HG03045 (cell line): Measurements from ENCODE around the gene RFC4.

Source experiments
- ATAC-seq: cut with Tn5 transposase; IDR thresholded peaks from one replicate; pipeline ENCODE4 v1.9.1; 2021; ENCODE audit warnings: mild to moderate bottlenecking, moderate library complexity; ENCODE audit not compliant: unreplicated experiment

RFC4 gene

DNA sequence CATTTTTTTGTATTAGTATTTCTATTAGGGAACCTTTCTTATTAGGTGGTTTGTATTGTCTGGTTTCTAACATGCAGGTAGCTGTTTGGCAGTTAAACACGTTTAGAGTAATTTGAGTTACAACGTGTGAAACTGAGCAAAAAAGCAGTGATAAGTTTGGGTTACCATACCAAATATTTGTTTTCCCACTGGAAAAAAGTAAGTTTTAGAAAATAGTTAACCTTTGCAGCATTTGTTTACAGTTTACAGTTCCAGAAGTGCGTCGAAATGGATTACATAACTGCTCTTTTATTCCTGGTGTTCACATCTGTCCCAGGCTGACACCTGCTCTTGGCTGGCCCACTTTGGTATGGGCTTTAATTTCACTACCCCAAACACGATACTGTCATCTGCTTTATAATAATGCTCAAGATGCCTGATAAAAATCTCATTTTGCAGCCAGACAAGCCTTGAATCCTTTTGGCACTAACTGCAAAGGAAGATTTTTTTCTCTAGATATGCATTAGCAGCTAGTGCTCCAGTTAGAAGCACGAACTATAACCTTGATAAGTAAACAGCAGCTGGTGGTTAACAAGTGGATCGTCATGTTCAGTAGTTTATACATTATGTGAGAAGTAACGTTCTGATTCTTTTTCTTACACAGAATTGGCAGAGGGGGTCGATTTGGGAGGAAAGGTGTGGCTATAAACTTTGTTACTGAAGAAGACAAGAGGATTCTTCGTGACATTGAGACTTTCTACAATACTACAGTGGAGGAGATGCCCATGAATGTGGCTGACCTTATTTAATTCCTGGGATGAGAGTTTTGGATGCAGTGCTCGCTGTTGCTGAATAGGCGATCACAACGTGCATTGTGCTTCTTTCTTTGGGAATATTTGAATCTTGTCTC, 17.6 kb downstream of the RFC4 start:
- ATAC-seq: no peak

DNA sequence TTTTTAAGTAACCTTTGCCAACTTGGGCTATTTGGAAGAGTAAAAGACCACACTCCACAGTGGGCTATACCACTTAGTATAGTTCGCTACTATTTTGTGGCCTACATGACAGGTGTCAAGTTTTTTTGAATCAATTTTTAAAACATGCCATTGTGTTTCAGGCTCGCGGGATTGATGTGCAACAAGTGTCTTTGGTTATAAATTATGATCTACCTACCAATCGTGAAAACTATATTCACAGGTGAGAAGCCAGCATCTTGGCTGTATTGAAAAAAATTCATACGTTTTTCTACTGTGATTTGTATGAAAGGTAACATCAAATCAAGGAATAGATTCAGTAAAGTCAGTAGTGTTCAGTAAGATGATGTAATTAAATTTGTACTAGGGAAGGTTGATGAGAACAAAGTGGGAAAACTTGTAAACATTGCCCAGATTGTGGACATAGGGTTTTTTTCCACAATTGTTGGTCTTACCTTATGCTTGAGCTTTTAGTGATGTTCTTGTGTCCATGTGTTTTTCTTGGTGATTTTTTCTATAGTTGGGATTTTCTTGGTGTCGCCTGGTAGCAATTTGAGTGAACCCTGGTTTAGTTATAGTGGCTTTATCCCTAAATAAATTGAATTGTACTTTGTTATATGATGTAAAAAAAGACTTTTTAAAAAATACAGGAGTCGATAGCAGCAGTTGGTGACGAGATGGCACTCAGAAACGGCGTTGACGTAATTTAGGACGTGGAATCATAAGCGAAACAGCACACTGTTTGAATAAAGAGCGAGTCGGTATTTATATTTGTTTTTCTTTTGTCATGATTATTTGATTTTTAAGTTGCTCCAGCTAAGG, 18.4 kb downstream of the RFC4 start:
- no peak for ATAC-seq

DNA sequence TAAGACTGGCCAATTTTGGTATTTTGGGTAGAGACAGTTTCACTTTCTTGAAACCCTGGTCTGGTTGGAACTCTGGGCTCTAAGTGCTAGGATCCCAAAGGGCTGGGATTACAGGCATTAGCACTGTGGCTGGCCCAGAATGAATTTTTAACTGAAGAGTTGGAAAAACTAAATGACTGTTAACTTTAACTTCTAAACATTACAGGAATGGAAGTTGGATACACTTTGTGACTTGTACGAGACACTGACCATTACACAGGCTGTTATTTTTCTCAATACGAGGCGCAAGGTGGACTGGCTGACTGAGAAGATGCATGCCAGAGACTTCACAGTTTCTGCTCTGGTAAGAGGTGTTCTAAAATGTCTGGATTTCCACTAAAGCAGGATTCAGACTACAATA, 19.4 kb downstream of the RFC4 start:
- no peak for ATAC-seq

DNA sequence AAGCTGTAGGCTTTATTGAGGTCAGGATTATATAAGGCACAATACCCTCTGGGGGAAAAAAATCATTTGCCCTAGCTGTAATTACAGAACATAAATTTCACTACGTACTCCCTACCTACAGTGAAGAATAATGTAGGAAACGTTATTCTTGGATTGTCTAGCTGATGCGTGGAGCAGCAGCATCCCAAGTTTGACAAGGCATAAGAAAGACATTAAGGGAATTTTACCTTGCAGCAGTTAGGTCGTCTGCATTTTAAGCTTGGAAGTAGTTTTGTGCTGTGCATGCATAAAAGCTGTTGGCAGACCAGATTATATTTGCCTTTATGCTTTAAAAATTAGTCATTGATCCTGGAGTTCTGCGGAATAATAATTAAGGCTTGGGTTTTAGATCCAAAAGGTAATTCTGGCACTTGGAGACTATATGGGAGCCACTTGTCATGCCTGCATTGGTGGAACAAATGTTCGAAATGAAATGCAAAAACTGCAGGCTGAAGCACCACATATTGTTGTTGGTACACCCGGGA, 20.7 kb downstream of the RFC4 start:
- ATAC-seq: no peak

DNA sequence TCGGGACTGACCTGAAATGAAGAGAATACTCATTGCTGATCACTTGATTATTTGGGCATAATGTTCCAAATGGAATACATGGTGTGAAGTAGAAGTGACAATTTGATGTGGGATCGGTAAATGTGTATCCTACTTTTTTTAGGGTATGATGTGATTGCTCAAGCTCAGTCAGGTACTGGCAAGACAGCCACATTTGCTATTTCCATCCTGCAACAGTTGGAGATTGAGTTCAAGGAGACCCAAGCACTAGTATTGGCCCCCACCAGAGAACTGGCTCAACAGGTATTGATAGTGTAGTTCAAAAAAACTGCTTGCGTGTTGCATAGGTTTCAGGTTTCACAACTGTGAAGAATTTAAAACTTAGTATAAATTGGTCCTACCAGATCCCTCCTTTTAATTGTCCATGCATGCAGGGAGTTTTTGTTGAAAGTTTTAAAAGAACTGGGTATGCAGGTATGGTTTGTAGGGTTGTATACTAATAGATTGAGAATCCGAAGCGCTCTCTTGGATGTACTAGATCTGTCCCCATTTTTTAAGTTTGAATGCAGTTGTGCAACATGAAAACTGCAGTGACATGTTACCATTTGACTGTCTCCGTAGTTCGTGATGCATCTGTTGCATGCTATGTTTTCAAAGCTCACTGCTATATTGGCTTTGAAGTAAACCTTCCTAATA, 21.3 kb downstream of the RFC4 start:
- no peak for ATAC-seq

DNA sequence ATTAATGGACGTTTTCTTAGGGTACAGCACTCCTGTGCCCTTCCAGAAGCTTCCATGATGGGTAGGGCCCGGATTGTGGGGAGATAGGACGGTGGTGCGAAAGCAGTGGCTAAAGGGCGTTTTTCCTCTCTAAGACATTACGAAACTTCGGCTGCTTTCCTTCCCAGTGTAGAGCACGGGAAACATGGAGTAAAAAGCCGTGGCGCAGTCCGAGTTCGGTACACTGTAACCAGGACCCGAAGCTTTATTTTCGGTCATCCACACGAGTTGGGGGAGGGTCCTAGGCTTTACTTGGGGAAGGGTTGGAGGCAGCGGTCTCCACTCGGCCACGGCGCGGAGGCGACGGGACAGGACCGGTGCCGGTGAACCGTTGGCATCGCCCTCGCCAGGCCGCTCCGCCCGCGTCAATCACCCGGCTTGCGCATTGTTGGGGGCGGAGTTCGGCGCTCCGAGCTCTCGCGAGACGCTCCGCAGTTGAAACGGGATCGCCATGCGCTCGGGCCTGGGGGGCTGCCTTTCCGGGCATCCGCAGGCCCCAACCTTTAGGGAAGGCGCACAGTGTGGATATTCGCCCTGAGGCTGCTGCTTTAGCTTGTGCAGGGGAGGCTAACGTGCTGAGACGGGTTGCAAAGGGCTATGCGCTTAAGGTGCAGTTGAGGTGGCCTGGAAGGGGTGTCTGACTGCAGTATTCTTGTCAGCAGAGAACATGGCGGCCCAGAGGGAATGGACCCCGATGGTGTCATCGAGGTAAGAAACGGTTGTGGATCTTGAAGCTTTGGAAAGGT, 22.4 kb downstream of the RFC4 start:
- ATAC-seq: peak; percentile 65

DNA sequence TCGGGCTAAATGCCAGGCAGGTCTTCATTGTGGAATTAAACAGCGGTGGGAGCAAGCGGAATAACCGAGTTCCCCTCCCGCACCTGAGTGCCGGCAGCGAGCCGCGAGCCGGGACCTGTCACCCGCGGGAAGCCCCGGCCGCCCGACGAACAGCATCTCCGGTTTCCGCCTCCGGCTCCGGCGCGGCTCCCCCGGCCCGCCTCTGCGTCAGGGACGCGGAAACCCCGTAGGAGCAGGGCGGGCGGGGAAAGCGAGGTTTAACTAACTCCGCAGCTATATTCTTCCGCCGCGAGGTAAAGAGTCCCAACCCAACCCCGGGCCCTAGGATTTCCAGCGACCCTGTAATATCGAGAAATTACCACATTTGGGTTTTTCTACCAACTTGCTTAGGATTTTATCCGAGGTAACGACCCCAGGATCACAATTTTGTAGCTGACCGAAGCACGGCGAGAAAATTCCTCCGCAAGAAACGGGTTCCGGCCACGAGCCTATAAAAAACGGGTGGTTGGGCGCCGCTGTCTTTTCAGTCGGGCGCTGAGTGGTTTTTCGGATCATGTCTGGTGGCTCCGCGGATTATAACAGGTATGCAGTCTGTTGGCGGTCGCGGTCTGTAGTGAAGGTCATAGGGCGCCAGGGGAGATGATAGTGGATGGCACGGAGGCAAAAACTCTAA, 23.1 kb downstream of the RFC4 start, which contains the start of gene EIF4A2:
EIF4A2 (plus strand) TSS at position 520 of the 673 bp plus-strand sequence; CDS start at position 554, 34 bp downstream.
- peak; percentile 62 for ATAC-seq

DNA sequence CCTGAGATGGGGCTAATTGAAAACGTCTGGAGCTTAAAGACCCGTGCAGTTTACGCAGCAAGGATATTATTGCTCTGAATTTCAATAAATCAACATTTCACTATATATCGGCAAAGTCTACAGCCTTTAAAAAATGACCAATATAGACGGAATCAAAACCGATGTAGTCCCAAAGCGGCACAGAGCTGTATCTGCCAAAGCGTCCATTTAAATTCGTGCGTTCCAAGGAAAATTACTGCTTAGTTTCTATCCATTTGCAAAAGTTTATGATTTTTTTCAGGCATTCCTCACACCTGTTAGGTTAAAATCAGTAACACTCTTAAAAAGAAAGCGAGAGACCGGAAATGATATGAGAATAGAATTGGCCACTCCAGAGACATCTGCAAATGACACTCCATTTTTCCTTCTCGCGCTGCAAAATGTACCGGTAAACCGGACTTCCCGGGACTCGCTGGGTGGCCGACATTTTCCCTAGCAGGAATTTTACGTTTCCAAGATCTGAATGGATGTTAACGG, 23.7 kb downstream of the RFC4 start:
- peak; percentile 11 for ATAC-seq

DNA sequence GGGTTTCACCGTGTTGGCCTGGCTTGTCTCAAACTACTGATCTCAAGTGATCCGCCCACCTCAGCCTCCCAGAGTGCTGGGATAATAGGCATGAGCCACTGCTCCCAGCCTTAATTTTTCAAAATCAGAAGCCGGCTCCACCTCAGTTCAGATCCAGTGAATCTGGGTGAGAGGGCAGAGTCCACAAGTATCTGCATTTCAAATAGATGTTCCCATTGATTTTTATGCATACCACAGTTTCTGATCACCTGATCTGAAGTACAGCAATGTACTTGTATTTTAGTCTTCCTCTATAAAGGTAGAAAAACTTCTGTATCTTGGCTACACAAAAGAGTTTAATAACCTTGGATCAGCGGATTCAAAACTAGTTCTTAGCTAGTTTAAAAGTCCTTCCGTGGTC, 27.1 kb downstream of the RFC4 start:
- ATAC-seq: no peak

DNA sequence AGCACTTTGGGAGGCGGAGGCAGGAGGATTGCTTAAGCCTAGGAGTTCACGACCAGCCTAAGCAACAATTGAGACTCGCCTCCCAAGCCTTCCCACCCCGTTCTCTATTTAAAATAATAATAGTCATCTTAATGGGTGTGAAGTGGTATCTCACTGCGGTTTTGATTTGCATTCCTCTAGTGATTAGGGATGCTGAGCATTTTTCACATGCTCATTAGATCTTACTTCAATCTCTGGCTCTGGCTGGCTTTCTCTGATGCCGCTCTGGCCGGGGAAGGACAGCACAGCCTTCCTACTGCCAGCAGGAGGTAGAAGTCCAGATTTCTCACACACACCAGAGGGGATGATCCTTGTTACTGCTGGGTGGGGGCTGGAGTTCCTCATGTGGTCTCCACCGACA, 30.3 kb downstream of the RFC4 start:
- ATAC-seq: no peak

DNA sequence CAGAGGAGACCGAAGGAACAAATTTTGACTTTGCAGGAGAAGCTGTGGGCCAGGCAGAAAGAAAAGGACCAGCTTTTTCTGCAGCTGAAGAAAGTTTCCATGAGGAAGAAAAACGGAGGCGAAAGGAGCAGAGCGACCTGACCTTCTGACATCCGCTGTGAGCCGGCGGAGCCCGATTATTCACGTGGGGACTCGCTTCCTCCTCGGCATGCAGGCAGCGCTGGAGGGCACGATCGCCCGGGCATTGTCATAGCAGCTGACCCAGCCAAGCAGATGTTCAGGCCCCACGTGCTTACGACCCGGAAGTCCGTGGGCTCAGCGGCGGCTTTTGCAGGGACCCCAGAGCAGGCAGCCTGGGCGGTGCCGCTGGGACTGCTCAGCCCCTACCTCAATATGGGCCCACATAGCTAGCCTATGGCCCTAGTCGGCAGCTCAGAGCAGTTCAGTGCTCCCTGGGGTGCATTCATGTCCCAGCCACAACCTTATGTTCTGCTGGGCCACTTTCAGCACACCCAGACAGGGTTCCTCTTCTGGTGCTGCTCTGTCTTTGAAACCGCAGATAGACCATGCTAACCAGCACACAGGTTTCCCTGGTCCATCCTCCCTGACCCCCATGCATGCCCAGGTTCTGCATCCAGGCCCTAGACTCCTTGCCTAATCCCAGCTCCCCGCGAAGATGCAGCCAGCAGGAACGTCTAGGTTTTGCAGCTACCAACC, 33.4 kb downstream of the RFC4 start:
- peak; percentile 89 for ATAC-seq

DNA sequence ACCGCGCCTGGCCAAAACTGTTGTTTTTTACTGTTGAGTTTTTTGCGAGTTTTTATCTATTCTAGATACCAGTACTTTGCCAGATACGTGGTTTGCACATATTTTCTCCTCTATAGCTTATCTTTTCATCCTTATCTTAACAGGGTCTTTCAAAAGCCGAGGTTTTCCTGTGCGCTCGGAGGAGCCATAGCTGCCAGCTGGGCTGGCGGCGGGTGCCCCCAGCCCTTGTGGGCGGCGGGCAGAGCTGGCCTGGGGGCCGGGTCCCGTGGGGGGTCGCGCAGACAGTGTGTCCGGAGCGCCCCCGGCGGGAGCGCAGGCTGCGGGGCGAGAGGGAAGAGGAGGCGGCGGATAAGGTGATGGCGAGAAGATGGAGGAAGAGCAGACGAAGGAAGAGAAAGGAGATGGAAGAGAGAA, 34.0 kb downstream of the RFC4 start:
- ATAC-seq: peak; percentile 28

DNA sequence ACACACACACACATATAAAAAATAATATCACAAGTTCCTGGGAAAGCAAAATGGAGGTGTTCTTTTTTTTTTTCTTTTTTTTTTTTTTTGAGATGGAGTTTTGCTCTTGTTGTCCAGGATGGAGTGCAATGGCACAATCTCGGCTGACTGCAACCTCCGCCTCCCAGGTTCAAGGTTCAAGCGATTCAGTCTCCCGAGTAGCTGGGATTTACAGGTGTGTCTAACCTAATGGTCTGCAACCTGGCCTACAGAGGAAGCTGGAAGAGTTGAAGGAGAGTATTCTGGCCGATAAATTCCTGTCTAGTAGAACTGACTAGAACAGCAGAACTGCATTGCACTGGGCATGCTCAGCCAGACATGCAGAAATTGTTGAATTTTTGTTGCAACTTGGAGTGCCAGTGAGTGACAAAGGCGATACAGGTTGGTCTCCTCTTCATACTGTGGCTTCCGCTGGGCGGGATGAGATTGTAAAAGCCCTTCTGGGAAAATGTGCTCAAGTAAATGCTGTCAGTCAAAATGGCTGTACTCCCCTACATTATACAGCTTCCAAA, 45.3 kb downstream of the RFC4 start:
- no peak for ATAC-seq

DNA sequence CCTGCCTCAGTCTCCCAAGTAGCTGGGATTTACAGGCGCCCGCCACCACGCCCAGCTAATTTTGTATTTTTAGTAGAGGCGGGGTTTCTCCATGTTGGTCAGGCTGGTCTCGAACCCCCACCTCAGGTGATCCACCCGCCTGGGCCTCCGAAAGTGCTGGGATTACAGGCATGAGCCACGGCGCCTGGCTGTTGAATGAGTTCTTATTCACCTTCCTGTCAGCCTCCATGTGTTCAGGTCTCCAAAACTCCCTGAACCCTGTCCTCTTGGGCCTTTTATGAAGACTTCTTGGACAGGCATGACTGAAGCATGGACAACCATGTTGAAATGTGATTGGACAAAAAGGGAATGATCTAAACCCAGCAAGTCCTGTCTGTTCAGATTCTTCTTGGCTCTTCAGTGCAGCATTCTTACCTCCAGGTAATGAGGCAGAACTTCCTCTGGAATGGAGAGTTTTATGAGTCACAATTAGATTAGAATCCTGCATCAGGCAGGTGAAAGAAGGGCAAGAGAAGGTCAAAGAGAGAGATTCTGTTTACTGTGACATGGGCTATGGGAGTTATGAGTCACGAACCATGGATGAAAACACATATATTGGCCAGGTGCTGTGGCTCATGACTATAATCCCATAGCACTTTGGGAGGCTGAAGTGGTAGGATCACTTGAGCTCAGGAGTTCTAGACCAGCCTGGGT, 46.0 kb downstream of the RFC4 start:
- no peak for ATAC-seq

DNA sequence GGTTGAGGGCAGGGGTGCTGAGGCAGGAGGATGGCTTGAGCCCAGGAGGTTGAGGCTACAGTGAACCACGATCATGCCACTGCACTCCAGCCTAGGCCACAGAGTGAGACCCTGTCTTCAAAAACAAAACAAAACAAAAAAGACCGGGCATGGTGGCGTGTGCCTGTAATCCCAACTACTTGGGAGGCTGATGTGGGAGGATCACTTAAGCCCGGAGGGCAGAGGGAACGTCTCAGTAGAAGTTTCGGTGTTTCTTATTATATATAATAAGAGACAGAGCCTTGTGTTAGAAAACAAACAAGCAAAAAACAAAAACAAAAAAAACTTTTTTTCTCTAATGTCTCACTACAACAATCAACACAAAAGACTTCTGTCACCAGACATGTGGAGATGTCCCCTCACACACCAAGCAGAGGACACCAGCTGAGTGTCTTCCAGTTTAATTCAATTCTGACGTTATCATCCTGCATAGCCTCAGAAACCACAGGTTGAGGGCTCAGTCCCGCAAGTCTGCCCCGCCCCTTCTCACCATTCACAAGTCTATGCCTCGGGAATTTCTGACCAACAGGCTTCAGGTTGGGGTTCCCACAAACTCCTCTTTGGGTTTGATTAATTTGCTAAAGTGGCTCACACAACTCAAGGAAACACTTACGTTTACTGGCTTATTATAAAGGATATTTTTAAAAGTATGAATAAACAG, 46.9 kb downstream of the RFC4 start:
- ATAC-seq: no peak

DNA sequence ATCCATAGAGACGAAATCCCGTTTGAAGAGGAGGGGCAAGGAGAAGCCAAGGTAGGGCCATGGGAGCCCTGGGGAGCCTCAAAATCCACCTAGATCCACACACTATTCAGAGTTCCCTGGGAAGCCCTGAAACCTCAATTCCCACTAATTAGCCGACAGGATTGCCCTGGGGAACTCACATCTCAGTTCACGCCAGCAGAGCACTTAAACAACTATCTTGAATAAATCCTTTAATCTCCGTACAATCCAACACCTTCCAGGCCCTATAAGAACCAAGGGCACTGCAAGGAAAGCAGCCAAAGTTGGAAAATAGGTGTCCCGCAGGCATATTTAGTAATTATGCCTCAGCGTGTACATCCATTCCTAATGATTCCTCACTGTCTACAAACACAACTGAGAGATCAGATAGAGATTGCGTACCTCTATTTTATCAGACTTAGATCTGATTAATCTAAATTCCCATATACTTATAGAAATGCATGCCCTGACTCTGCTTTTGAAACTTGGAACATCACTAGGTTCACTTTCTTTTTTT, 48.5 kb downstream of the RFC4 start:
- ATAC-seq: no peak

DNA sequence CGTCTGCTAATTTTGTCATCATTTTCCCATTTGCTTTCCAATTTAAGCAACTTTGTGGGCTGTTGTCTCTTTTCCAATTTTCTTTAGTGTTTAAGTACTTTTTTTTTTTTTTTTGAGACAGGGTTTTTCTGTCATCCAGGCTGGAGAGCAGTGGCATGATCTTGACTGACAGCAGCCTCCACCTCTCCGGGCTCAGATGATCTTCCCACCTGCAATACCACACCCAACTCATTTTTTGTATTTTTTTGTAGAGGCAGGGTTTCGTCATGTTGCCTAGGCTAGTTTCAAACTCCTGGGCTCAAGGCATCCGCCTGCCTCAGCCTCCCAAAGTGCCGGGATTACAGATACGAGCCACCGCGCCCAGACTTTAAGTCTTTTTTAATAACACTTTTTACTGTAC, 49.1 kb downstream of the RFC4 start:
- no peak for ATAC-seq
